GM12891 (cell line): ENCODE measurements around the gene RGPD3.
"Not testable (repeated sequence)": the region's sequence is repeated elsewhere in the genome, so short reads cannot be mapped to it uniquely, and the experiment has no call there.

Source experiments
- POLR2A ChIP-seq: IDR thresholded peaks from 2 replicates; pipeline ENCODE4 v1.6.1; 2011; ENCODE audit warnings: low read depth, low read length, control low read depth
- POLR2AphosphoS5 ChIP-seq: IDR thresholded peaks from 2 replicates; pipeline ENCODE4 v1.6.1; 2011; ENCODE audit warnings: low read depth, low read length, control low read depth
- TAF1 ChIP-seq: IDR thresholded peaks from 2 replicates; pipeline ENCODE4 v1.6.1; 2011; ENCODE audit warnings: low read depth, low read length, control low read depth

GRCh38 chr2:106492913-106493312, 24.7 kb upstream of the RGPD3 start:
- not testable (repeated sequence) for TF ChIP-seq POLR2A, POLR2AphosphoS5, TAF1
